ENCODE data around the gene DDX5. TPM values are rescaled to one million over a fixed set of nuclear protein-coding genes. Genes with fewer than 3 reads are reported as not detected.

DDX5 gene
- total and polyA plus RNA-seq, 2 of the 13 experiments (the other 11 are each of a cell fraction or from before 2014, with no cell fraction given): 503 to 684 TPM

DNA sequence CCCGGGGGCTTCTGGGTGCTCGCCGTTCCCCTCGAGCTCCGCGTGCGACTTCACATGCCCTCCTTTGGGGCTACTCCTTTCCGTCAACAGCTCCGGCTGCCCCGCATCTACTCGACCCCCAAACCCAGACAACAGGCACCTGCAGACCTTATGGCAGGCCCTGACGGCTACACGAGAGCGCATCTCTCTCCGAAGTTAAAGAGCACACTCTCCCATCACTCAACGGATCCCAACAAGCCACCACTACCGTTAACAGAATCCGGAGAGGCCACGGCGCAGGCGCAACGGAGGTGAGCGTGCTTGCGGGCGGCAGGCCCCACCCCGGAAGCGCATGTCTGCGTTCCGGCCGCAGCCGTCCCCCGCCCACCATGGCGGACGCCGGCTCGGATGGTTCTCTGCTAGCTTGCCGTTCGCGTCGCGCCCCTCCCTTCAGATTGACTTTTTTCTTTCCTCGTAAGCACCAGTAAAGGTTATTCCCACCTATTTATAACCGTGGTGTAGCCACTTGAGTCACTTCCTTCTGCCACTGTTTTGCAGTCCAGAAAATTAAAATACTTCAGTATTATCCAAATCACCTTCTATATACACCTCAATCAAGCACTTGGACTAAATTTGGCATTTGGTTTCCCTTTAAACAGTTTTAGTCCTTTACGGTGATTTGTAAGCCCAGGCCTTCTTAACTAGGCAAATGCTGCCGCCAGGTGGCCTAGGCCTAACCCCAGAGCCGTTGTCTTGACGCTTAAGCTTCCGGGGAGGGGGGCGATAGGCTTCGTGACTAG, 9.1 kb downstream of the DDX5 start, which contains the start of gene POLG2 (continued):
- TF ChIP-seq, protein P1, sequence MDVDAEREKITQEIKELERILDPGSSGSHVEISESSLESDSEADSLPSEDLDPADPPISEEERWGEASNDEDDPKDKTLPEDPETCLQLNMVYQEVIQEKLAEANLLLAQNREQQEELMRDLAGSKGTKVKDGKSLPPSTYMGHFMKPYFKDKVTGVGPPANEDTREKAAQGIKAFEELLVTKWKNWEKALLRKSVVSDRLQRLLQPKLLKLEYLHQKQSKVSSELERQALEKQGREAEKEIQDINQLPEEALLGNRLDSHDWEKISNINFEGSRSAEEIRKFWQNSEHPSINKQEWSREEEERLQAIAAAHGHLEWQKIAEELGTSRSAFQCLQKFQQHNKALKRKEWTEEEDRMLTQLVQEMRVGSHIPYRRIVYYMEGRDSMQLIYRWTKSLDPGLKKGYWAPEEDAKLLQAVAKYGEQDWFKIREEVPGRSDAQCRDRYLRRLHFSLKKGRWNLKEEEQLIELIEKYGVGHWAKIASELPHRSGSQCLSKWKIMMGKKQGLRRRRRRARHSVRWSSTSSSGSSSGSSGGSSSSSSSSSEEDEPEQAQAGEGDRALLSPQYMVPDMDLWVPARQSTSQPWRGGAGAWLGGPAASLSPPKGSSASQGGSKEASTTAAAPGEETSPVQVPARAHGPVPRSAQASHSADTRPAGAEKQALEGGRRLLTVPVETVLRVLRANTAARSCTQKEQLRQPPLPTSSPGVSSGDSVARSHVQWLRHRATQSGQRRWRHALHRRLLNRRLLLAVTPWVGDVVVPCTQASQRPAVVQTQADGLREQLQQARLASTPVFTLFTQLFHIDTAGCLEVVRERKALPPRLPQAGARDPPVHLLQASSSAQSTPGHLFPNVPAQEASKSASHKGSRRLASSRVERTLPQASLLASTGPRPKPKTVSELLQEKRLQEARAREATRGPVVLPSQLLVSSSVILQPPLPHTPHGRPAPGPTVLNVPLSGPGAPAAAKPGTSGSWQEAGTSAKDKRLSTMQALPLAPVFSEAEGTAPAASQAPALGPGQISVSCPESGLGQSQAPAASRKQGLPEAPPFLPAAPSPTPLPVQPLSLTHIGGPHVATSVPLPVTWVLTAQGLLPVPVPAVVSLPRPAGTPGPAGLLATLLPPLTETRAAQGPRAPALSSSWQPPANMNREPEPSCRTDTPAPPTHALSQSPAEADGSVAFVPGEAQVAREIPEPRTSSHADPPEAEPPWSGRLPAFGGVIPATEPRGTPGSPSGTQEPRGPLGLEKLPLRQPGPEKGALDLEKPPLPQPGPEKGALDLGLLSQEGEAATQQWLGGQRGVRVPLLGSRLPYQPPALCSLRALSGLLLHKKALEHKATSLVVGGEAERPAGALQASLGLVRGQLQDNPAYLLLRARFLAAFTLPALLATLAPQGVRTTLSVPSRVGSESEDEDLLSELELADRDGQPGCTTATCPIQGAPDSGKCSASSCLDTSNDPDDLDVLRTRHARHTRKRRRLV (CRISPR knock-in tag; IDR thresholded peaks at IDR 0.05): peak; percentile 95
- TF ChIP-seq, protein P2, sequence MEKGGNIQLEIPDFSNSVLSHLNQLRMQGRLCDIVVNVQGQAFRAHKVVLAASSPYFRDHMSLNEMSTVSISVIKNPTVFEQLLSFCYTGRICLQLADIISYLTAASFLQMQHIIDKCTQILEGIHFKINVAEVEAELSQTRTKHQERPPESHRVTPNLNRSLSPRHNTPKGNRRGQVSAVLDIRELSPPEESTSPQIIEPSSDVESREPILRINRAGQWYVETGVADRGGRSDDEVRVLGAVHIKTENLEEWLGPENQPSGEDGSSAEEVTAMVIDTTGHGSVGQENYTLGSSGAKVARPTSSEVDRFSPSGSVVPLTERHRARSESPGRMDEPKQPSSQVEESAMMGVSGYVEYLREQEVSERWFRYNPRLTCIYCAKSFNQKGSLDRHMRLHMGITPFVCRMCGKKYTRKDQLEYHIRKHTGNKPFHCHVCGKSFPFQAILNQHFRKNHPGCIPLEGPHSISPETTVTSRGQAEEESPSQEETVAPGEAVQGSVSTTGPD (CRISPR knock-in tag; IDR thresholded peaks at IDR 0.05): peak; percentile 51; the same call in 1 of the 2 replicates
- TF ChIP-seq ZNF326 (CRISPR knock-in tag; IDR thresholded peaks at IDR 0.05; ENCODE audit: borderline replicate concordance) (peak; percentile 72; the same call in 1 of the 2 replicates), ZNF670 (CRISPR knock-in tag; IDR thresholded peaks at IDR 0.05; ENCODE audit: borderline replicate concordance) (peak; percentile 16; the same call in 1 of the 2 replicates), SOX13 (IDR thresholded peaks at IDR 0.05) (no peak), SOX13 (CRISPR knock-in tag; conservative IDR thresholded peaks at IDR 0.05 in 1 of 2, IDR thresholded peaks at IDR 0.05 in 1 of 2) (peak; percentile 11 to 98; a peak in 3 of 4 replicates), RFX3 (CRISPR knock-in tag; IDR thresholded peaks at IDR 0.05) (no peak), ZSCAN22 (CRISPR knock-in tag; IDR thresholded peaks at IDR 0.05) (no peak), HIVEP1 (CRISPR knock-in tag; IDR thresholded peaks at IDR 0.05) (peak; percentile 75), ZMAT3 (CRISPR knock-in tag; conservative IDR thresholded peaks at IDR 0.05) (peak; percentile 87), RELA (CRISPR knock-in tag; IDR thresholded peaks at IDR 0.05) (no peak; the same call in 1 of the 2 replicates), CREM (IDR thresholded peaks at IDR 0.05) (peak; percentile 40; the same call in 1 of the 2 replicates), CREM (CRISPR knock-in tag; IDR thresholded peaks at IDR 0.05) (no peak), THYN1 (CRISPR knock-in tag; IDR thresholded peaks at IDR 0.05; ENCODE audit: borderline replicate concordance, low read depth) (no peak)
- TF ChIP-seq, protein P3, sequence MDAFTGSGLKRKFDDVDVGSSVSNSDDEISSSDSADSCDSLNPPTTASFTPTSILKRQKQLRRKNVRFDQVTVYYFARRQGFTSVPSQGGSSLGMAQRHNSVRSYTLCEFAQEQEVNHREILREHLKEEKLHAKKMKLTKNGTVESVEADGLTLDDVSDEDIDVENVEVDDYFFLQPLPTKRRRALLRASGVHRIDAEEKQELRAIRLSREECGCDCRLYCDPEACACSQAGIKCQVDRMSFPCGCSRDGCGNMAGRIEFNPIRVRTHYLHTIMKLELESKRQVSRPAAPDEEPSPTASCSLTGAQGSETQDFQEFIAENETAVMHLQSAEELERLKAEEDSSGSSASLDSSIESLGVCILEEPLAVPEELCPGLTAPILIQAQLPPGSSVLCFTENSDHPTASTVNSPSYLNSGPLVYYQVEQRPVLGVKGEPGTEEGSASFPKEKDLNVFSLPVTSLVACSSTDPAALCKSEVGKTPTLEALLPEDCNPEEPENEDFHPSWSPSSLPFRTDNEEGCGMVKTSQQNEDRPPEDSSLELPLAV (CRISPR knock-in tag; conservative IDR thresholded peaks at IDR 0.05; ENCODE audit: low read depth): no peak
- TF ChIP-seq, protein P4, sequence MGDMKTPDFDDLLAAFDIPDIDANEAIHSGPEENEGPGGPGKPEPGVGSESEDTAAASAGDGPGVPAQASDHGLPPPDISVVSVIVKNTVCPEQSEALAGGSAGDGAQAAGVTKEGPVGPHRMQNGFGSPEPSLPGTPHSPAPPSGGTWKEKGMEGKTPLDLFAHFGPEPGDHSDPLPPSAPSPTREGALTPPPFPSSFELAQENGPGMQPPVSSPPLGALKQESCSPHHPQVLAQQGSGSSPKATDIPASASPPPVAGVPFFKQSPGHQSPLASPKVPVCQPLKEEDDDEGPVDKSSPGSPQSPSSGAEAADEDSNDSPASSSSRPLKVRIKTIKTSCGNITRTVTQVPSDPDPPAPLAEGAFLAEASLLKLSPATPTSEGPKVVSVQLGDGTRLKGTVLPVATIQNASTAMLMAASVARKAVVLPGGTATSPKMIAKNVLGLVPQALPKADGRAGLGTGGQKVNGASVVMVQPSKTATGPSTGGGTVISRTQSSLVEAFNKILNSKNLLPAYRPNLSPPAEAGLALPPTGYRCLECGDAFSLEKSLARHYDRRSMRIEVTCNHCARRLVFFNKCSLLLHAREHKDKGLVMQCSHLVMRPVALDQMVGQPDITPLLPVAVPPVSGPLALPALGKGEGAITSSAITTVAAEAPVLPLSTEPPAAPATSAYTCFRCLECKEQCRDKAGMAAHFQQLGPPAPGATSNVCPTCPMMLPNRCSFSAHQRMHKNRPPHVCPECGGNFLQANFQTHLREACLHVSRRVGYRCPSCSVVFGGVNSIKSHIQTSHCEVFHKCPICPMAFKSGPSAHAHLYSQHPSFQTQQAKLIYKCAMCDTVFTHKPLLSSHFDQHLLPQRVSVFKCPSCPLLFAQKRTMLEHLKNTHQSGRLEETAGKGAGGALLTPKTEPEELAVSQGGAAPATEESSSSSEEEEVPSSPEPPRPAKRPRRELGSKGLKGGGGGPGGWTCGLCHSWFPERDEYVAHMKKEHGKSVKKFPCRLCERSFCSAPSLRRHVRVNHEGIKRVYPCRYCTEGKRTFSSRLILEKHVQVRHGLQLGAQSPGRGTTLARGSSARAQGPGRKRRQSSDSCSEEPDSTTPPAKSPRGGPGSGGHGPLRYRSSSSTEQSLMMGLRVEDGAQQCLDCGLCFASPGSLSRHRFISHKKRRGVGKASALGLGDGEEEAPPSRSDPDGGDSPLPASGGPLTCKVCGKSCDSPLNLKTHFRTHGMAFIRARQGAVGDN (CRISPR knock-in tag; IDR thresholded peaks at IDR 0.05): peak; percentile 100

Measured in HepG2 (cell line).